Left lung (tissue), 10 donors: ENCODE results near the gene AIMP2. TPM values are rescaled to one million over a fixed set of nuclear protein-coding genes. Genes with fewer than 3 reads are reported as not detected.

ENCODE experiments used
- ATAC-seq: fragments of 200-7000 bp; cut with Tn5 transposase; one replicate; pipeline ENCODE4 v1.9.1; 2020; ENCODE audit warnings: moderate library complexity
- DNase-seq, 4 donors: peaks; one replicate each; pipeline ENCODE4 v3.0.0-alpha.2; 2013 to 2020
- H3K27ac ChIP-seq, 2 donors: fragments of 200-600 bp; sonication (generic) in 1 of 2; one replicate each; pipeline versions ENCODE4 v1.5.0 to v1.8.0; 2020 to 2021
- H3K27me3 ChIP-seq, 2 donors: fragments of 200-600 bp; sonication (generic) in 1 of 2; one replicate each; pipeline versions ENCODE4 v1.5.0 to v1.8.0; 2020 to 2021
- H3K36me3 ChIP-seq, 2 donors: fragments of 200-600 bp; sonication (generic) in 1 of 2; one replicate each; pipeline versions ENCODE4 v1.5.0 to v1.8.0; 2020 to 2021
- H3K4me1 ChIP-seq, 2 donors: fragments of 200-600 bp; one replicate each; pipeline ENCODE4 v1.8.0; 2021
- H3K4me3 ChIP-seq, 2 donors: fragments of 200-600 bp; sonication (generic) in 1 of 2; one replicate each; pipeline versions ENCODE4 v1.5.0 to v1.8.0; 2020 to 2021; ENCODE audit warnings: mild to moderate bottlenecking in 1 of 2
- H3K9me3 ChIP-seq, 2 donors: fragments of 200-600 bp; sonication (generic) in 1 of 2; one replicate each; pipeline versions ENCODE4 v1.5.0 to v1.8.0; 2020 to 2021
- intact Hi-C, 2 donors: fragments of 100-400 bp; cut with DNase I; formaldehyde crosslinking; loops; one replicate each; pipeline versions ENCODE4 v1.11.2 to v1.14.2; 2022
- polyA plus RNA-seq, 6 donors: library from polyadenylated mRNA; unstranded; fragments of 120-200 nt; gene quantifications; one replicate each; pipeline ENCODE4 v1.2.1, GENCODE V29; 2013; ENCODE audit not compliant: insufficient read length in 6 of 6
- total RNA-seq, 2 donors: library from RNA; stranded (reverse); fragmentation: NEBNext Ultra II Directional; extraction: Animal tissue kit (Norgen Biotek cat#: 25700); gene quantifications; one replicate each; pipeline ENCODE4 v1.2.1, GENCODE V29; 2021
- TF ChIP-seq, protein P1 (sequence below), 2 donors: fragments of 200-600 bp; sonication (generic) in 1 of 2; IDR thresholded peaks; one replicate each; pipeline versions ENCODE4 v1.5.0 to v1.8.0; 2021; ENCODE audit warnings: antibody characterized with exemption in 2 of 2
- donor health status: DM: no; HTN: yes; CAD: no.
- donor health status: DM: no; HTN: no; CAD: no.

Gene AIMP2
- total and polyA plus RNA-seq, 8 donors, result 12.8 to 35.5 (median 15.5) TPM

DNA sequence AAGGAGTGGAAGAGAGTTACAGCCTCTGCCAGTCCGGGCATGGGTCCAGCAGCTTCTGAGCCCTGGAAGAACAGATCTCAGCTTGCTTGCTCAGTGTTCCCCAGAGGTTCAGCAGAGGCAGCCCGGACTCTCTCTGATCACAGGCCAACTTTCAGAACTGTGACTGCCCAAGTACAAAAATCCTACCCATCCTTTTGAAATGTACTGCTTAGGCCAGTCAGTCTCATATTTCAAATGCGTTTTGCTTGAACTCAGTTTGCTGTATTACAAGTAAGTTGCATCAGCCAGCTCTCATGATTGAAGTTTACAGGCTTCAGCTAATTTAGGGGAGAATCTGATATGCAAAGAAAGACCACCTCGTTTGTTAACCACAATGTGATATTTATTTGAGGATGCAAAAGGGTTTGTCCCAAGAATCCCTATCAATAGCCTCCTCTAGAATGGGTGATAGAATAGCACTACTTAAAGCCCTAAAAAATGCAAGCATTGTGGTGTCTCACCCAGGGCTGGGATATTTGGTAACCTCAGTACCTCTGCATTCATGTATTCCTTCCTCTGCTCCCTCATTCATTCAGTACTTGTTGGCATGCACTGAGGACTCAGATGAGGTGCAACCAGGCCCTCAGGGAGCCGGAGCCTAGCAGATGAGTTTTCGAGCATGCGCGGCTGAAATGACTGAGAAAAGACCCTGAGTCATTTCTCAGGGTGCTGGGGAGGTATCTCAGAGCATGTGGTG lies 7.0 kb downstream of the AIMP2 start:
- Histone ChIP-seq H3K27ac (peak overlapping the region in 1 of 2 donors; percentile 45), H3K36me3 (peaks cover 0 to 63% of the 10 kb centered on the region in 2 donors), H3K9me3 (no peaks in the 10 kb centered on the region), H3K4me1 (peaks cover 8 to 26% of the 10 kb centered on the region in 2 donors), H3K4me3 (no peak overlapping the region), H3K27me3 (no peaks in the 10 kb centered on the region)
- intact Hi-C loops, result no loop called here
- DNase-seq (peak in 2 of 4 donors; percentile 32 to 77), ATAC-seq (no peak)
- TF ChIP-seq, protein P1, sequence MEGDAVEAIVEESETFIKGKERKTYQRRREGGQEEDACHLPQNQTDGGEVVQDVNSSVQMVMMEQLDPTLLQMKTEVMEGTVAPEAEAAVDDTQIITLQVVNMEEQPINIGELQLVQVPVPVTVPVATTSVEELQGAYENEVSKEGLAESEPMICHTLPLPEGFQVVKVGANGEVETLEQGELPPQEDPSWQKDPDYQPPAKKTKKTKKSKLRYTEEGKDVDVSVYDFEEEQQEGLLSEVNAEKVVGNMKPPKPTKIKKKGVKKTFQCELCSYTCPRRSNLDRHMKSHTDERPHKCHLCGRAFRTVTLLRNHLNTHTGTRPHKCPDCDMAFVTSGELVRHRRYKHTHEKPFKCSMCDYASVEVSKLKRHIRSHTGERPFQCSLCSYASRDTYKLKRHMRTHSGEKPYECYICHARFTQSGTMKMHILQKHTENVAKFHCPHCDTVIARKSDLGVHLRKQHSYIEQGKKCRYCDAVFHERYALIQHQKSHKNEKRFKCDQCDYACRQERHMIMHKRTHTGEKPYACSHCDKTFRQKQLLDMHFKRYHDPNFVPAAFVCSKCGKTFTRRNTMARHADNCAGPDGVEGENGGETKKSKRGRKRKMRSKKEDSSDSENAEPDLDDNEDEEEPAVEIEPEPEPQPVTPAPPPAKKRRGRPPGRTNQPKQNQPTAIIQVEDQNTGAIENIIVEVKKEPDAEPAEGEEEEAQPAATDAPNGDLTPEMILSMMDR (IDR thresholded peaks at IDR 0.05), result no peak

DNA sequence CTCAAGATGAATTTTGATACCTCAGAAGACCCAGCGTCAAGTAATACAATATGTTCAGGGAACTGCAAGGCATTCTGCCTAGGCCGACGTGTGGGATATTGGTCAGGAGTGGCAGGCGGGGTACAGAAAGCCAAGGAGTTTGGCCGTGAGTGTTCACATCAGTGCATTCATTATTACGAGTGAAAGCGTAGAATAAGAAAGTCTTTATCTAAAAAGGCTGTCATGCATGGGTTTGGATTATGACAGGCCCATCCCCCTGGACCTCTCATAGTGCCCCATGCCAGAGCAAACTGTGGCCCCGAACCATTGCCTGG lies 7.5 kb downstream of the AIMP2 start:
- TF ChIP-seq, protein P1 (IDR thresholded peaks at IDR 0.05), result no peak
- ATAC-seq (no peak), DNase-seq (no peak)
- H3K36me3 ChIP-seq, result peaks cover 0 to 69% of the 10 kb centered on the region in 2 donors
- peaks cover 8 to 20% of the 10 kb centered on the region in 2 donors for H3K4me1 ChIP-seq
- H3K4me3 ChIP-seq, result no peak overlapping the region
- intact Hi-C loops, result no loop called here
- no peaks in the 10 kb centered on the region for H3K27me3 ChIP-seq
- no peak overlapping the region for H3K27ac ChIP-seq
- no peaks in the 10 kb centered on the region for H3K9me3 ChIP-seq

DNA sequence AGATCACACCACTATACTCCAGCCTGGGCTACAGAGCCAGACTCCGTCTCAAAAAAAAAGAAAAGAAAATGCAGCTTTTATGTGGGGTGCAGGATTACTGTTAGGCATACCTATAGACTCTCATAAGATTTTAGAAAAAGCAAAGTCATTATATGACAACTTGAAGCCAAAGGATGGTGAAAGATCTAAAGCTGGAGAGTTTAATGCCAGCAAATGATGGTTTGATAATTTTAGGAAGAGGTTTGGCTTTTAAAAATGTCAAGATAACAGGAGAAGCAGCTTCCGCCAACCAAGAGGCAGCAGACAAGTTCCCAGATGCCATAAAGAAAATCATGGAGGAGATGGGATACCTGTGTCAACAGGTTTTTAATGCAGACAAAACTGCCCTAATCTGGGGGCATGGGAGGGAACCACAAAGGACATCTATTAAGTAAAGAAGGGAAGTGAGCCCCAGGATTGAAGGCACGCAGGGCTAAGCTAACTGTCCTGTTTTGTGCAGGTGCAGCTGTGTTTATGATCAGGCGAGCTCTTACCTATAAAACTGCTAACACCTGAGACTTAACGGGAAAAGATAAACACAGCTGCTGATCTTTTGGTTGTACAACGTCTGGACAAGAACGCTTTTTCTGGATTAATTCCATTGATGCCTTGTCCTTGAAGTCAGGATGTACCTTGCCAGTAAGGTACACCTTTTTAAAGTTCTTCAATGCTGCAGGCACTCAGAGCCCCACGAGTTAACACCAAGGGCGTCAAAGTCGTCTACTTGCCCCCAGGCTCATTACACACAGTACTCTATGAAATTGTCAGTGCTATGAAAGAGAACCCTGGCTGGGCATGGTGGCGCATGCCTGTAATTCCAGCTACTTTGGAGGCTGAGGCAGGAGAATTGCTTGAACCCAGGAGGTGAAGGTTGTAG lies 11.6 kb downstream of the AIMP2 start:
- no peak for ATAC-seq
- peaks cover under 1 to 6% of the 10 kb centered on the region in 2 donors for H3K4me1 ChIP-seq
- no peak for DNase-seq
- H3K27ac ChIP-seq, result no peak overlapping the region
- TF ChIP-seq, protein P1 (IDR thresholded peaks at IDR 0.05), result no peak
- H3K36me3 ChIP-seq, result peaks cover 7 to 99% of the 10 kb centered on the region in 2 donors
- no peaks in the 10 kb centered on the region for H3K27me3 ChIP-seq
- intact Hi-C loops, result no loop called here
- no peak overlapping the region for H3K4me3 ChIP-seq
- H3K9me3 ChIP-seq, result no peaks in the 10 kb centered on the region

DNA sequence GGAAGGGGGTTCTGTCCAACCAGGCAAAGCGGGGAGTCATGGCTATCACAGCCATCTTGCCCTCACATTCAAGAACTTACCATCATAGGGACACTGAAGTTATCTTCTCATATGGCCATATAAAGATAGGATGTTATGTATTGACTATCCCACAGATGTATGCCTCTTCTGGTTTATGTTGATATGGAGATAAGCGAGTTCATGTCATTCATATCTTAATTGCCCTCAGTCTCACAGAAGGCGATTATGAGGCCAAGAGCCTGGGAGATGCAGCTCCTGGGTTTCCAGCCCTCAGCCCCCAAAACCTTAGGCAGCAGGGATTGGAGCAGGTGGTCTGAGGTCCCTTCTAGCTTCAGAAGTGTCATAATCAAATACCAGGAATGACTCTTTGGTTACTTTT lies 13.6 kb downstream of the AIMP2 start:
- Histone ChIP-seq H3K27me3 (no peaks in the 10 kb centered on the region), H3K27ac (no peak overlapping the region), H3K4me1 (peaks cover 0 to 26% of the 10 kb centered on the region in 2 donors), H3K4me3 (no peak overlapping the region), H3K36me3 (peaks cover 7 to 100% of the 10 kb centered on the region in 2 donors), H3K9me3 (no peaks in the 10 kb centered on the region)
- intact Hi-C loops, result no loop called here
- DNase-seq (no peak), ATAC-seq (no peak)
- TF ChIP-seq, protein P1 (IDR thresholded peaks at IDR 0.05), result no peak

DNA sequence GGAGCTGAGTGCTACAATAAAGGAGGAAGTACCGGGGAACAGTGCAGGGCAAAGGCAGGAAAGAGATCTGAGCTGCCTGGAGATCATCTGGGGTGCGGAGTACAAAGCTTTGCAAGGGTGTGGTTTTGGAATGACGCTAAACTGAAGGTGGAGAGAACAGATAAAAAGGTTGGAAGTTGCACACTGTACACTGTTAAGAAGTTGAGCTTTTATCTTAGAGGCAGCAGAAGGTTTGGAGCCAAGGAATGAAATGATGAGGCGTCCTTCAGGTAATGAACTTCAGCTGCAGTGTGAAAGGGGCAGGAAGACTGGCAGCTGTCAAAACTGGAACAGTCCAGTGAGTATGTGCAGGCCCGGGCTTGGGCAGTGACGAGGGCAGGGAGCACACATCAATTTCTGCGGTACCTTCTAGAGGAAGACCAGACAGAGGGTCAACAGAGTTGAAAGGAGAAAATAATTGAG lies 14.9 kb downstream of the AIMP2 start:
- TF ChIP-seq, protein P1 (IDR thresholded peaks at IDR 0.05), result no peak

More for the DNA sequence above, 14.9 kb downstream of the AIMP2 start:
- Histone ChIP-seq H3K9me3 (no peaks in the 10 kb centered on the region), H3K27me3 (no peaks in the 10 kb centered on the region), H3K36me3 (peaks cover 7 to 100% of the 10 kb centered on the region in 2 donors), H3K4me1 (peaks cover 0 to 29% of the 10 kb centered on the region in 2 donors), H3K27ac (no peak overlapping the region), H3K4me3 (no peak overlapping the region)
- ATAC-seq, result no peak
- no peak for DNase-seq
- intact Hi-C loops, result no loop called here
